Measurements from ENCODE around the gene FDX2.

Gene FDX2

DNA sequence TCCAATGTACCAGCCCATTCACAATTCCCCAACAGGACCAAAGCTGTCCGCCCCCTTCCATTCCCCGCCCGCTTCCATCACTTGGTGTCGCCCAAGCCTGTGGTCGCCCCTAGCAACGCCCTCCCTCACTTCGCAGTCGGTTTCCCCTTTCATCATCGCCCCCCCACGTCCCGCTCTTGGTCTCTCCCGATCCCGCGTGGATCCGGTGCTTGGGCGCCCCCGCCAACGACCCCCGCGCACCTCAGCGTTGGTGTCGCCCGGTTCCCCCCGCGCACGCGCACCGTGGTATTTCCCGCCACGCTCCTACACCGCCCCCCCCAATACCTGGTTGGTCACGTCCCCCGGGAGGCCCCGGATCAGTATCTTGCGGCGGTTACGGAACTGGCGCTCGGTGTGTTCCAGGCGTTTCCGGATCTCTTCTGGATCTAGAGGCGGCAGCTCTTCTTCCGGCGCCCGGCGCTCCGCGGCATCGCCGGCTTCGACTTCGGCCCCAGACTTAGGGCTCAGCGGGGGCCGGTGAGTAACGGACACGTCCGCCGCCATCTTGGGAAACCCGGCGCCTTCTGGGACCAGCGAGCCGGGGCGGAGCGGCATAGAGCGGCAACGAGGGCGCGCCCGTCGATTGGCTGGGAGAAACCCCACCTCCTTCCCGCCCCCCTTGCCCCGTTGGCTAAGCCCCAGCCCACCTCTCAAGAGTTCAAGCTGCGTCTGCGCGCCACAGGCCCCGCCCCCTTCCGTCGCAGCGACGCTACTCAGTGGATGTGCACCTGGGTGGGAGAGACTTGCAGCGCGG is 17.3 kb upstream of the FDX2 start, which contains the start of gene RAVER1:
Gene RAVER1, minus strand, starts transcription at position 565 of the 793 bp plus-strand sequence. Its CDS starts 22 bp downstream, at position 543.
- FAIRE-seq = peak; percentile 93

- FAIRE-seq = no peak
Observed at GRCh38 chr19:10332158-10332964, 16.5 kb upstream of the FDX2 start.

- FAIRE-seq = no peak
Observed at GRCh38 chr19:10329555-10329954, 13.7 kb upstream of the FDX2 start.

DNA sequence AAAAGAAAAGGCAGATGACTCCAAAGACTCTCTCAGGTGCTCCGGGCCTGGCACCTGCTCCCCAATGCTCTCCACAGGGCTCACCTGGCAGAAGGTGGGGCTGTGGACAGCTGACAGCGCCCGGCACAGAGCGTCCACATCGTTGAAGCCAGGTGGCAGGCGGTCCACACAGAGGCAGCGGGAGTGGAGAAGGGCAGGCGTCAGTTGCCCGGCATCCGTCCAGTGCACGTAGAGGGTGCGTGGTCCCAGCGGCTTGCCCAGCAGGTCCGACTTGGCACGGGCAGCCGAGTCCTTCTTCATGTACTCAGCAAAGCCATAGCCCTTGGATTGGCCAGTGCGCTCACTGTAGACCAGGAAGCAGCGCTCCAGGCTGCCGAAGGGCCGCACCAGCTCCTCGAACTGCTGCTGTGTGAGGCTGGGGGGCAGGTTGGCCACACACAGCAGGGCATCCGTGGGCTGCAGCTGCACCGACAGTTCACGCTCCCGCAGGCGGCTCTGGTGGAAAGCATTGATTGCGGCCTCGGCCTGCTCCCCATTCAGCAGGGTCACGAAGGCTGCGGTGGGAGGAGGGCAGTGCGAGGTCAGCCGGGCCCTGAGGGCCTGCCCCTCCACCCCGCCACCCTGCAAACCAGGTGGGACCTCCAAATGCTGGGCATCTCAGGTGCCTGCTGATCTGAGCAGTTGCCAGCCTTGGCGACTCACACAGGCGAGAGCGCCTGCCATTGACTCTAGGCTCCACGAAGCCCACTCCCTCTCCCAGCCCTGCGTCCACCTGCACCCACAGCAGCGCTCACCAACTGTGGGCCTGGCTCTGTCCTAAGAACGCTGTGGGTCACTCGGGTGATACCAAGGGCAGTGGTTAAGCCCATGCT is 13.0 kb upstream of the FDX2 start:
- FAIRE-seq = no peak

DNA sequence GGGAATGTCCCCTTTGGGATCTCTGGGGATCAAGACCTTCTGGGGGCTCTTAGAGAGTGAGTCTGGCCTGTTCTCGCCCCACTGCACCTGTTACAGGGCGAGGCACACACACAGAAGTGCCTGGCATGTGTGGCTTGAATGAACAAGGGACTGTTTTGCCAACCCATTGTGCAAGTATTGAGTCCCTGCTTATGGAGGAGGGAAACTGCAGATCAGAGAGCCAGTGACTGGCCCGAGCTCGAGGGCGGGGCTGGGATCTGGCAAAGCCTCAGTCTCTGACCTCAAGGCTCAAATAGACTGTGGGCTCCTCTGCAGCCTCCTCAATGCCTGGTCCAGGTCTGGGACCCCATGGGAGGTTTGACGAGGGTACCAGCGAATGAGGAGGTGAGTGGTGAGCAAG is 12.0 kb upstream of the FDX2 start:
- no peak for FAIRE-seq

GRCh38 chr19:10325732-10326131 is 9.9 kb upstream of the FDX2 start:
- FAIRE-seq = no peak

GRCh38 chr19:10321874-10322835 is 6.3 kb upstream of the FDX2 start:
- FAIRE-seq = no peak

DNA sequence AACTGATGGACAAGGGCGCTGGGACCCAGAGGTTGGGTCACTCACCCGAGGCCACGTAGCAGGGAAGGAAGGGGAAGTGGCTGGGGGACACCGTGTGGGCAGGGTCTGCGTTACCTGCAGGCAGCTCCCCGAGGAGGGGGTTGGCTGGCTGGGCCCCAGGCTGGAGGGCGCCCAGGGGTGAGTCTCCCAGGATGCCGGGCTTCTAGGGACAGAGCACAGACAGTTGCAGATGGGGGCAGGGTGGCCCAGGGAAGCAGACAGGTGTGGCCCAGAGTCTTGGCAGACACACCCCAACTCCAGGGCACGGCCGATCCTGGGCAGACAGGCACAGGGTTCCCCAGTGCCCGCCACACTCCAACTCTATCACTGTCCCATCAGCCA is 5.6 kb upstream of the FDX2 start:
- no peak for FAIRE-seq

DNA sequence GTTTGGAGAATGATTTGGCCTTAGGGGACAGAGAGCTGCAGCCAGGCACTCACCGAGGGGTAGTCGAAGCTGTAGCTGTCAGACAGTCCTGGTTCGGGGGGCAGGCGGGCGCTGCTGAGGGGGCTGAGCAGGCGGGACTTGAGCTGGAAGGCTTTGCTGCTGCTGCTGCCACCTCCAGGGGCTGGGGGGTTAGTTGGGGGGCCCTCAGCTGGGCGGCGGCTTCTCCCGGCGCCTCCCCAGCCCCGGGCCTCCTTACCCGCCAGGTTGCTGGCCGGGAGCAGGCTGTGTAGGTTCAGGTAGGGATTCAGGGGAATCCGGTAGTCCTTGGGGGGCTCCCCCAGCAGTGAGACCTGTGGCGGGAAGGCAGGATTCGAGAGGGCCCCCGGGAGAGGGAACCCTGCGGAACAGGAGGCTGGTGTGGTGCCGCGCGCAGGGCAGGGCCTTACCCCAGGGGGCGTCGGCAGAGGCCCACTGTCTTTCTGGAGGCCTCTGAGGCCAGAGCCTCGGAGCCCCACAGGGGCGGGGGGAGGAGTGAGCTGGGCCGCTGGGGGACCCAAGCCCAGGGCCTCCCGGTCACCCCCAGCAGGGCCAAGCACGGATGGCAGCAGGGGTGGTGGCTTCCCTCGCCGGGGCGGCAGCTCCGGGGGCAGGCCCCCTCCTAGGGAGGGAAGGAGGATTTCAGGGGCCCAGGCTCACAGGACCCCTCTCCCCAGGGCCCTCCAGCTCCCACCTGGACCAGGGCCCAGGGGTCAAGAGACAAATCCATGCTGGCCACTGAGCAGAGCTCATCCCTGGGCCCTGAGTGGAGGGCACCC is 5.0 kb upstream of the FDX2 start:
- FAIRE-seq = no peak

DNA sequence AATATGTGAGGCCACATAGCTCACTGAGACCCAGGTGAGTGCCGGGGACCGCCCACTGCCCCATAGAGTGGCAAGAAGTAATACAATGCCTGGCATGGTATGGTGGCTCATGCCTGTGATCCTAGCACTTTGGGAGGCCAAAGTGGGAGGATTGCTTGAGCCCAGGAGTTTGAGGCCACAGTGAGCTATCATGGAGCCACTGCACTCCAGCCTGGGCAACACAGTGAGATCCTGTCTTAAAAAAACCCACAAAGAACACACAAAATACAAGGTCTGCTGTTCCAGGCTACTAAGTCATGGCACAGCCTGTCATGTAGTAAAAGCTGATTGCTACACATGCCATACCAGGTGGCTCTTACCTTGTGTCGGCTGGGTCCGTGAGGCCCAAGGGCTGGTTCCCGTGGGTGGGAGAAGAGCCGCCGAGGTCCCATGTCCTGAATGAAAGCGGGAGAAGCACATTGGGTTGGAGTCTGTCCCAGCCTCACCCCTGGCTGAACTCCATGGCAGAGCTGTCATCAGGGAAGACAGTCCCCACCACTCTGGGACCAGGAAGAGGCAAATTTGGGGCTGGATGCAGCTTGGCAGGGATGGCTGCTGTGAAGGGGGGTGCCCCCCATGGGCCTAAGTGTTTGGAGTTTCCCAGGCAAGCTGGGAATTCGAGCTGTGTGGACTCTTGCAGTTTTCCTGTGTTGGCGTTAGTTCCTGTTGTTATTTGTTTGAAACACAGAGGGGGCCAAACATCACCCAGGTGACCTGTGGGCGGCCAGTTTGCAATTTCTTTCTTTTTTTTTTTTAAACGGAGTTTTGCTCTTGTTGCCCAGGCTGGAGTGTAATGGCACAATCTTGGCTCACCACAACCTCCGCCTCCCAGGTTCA is 3.2 kb upstream of the FDX2 start:
- FAIRE-seq = no peak

GRCh38 chr19:10317857-10318462 is 2.1 kb upstream of the FDX2 start:
- FAIRE-seq = no peak

GRCh38 chr19:10317045-10317856 is 1.4 kb upstream of the FDX2 start:
- FAIRE-seq = no peak

GRCh38 chr19:10316229-10317044 is 622 bp upstream of the FDX2 start:
- FAIRE-seq = no peak

DNA sequence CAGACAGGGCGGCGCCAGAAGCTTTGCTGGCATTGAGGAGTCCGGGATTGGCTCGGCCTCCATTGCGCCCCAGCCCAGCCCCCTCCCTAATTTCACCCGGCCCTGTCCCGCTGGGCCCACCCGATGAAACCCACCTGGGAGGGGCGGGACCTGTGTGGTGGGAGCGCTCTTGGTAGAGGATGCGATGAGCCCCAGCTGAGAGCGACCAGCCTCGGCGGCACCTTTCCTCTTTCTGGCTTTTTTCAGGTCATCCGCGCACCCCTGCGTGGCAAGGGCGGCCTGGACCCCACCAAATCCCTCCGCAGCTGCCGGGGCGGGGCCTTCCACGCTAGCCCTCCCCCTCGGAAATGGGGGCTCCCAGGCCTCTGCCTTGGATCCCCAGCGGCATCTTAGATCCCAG is 6.4 kb downstream of the FDX2 start, which contains the start of gene ZGLP1:
Gene ZGLP1, minus strand, starts transcription at position 393 of the 400 bp plus-strand sequence.
- no peak for FAIRE-seq

- no peak for FAIRE-seq
Observed at GRCh38 chr19:10306327-10306726, 9.5 kb downstream of the FDX2 start.

DNA sequence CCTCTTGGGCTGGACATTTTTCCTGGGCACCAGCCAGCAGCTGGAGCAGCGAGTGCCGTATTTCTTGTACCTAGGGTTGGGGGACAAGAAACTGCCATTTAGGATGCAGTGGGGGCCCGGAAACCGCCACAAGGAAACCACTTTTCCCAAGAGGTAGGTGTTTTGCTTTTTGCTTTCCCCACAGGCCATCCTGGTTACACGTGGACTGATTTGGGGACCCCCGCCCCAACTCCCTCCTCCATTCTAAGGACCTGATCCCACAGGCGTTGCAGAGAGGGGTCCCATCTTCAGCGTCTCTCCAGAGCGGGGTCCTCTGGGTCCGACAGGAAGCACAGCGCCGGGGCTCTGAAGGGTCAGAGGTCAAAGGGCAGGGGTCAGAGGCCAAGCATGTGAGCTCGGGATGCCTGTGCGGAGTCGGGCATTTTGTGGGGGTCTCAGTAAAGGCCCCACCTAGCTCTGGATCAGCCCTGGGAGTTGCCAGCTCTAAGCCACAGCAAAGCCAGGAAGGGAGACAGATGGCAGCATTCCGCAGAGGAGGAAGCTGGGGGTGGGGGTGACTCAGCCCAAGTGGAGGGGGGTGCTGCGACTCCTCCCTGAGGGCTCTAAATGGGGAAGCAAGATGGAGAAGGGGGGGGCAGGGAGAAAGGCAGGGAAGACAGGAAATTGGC is 10.5 kb downstream of the FDX2 start:
- no peak for FAIRE-seq

All from A204.1 (cell line).